ENCODE data around the gene MYCBPAP. TPM values are rescaled to one million over a fixed set of nuclear protein-coding genes. Genes with fewer than 3 reads are reported as not detected.
A peak's percentile ranks its signal among the peaks of the same experiment; 100 is the strongest.

Gene MYCBPAP
- total and polyA plus RNA-seq, 5 experiments from 2014 or later = 0.80 to 2.6 (median 1.3) TPM; not detected in 1

- peaks cover 0 to 2% (median 0%) of the 10 kb centered on the region in 4 donors for H3K4me1 Mint-ChIP-seq
- POLR2A ChIA-PET = no interaction called here
- no peak for ATAC-seq
- no peaks in the 10 kb centered on the region for H3K36me3 Mint-ChIP-seq
- no peaks in the 10 kb centered on the region for H3K9me3 Mint-ChIP-seq
- H3K27me3 Mint-ChIP-seq = no peaks in the 10 kb centered on the region
- no peak overlapping the region for H3K4me3 Mint-ChIP-seq
- H3K27ac Mint-ChIP-seq = no peak overlapping the region
- no peak for DNase-seq
Measured at GRCh38 chr17:50498021-50498874, 10.0 kb upstream of the MYCBPAP start.

GRCh38 chr17:50499270-50499669 lies 9.0 kb upstream of the MYCBPAP start:
- Mint-ChIP-seq H3K4me3 (no peak overlapping the region), H3K36me3 (no peaks in the 10 kb centered on the region), H3K27me3 (no peaks in the 10 kb centered on the region), H3K4me1 (peaks cover 5 to 7% (median 6%) of the 10 kb centered on the region in 4 donors), H3K9me3 (no peaks in the 10 kb centered on the region), H3K27ac (no peak overlapping the region)
- ATAC-seq = no peak
- DNase-seq = no peak
- POLR2A ChIA-PET = no interaction called here

GRCh38 chr17:50499721-50500120 lies 8.5 kb upstream of the MYCBPAP start:
- H3K27me3 Mint-ChIP-seq = no peaks in the 10 kb centered on the region
- H3K27ac Mint-ChIP-seq = no peak overlapping the region
- H3K4me1 Mint-ChIP-seq = peaks cover 5 to 9% (median 8%) of the 10 kb centered on the region in 4 donors
- POLR2A ChIA-PET = interaction anchor here (0.7 kb wide), 1 partner anchor 345 kb away, joined by 4 read pairs; no protein-coding TSS in a partner anchor
- ATAC-seq (no peak), DNase-seq (no peak)
- no peak overlapping the region for H3K4me3 Mint-ChIP-seq
- H3K9me3 Mint-ChIP-seq = no peaks in the 10 kb centered on the region
- no peaks in the 10 kb centered on the region for H3K36me3 Mint-ChIP-seq

DNA sequence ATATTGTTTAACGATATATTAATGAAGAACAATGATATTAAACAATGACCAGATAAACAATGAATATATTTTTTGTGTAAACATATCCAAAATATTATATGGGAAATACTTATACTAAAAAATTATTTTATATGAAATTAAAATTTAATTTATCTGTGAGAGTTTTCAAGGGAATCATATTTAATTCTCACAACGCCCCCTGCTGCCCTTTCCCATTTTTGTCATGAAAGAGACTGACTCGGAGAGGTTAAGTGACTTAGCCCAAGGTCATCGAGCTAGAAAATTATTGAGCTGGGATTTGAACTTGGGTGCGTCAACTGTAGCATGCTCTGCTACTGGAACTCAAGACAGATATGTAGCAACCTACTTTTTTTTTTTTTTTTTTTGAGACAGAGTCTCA lies 7.2 kb upstream of the MYCBPAP start:
- POLR2A ChIA-PET = no interaction called here
- no peak for ATAC-seq
- Mint-ChIP-seq H3K27ac (no peak overlapping the region), H3K4me3 (no peak overlapping the region), H3K36me3 (no peaks in the 10 kb centered on the region), H3K9me3 (no peaks in the 10 kb centered on the region), H3K4me1 (peaks cover 5 to 16% (median 13%) of the 10 kb centered on the region in 4 donors), H3K27me3 (no peaks in the 10 kb centered on the region)
- DNase-seq = peak in 1 of 10 donors; percentile 9

GRCh38 chr17:50502301-50502990 lies 5.8 kb upstream of the MYCBPAP start:
- peaks cover 5 to 16% (median 14%) of the 10 kb centered on the region in 4 donors for H3K4me1 Mint-ChIP-seq
- POLR2A ChIA-PET = no interaction called here
- ATAC-seq (no peak), DNase-seq (no peak)
- peak overlapping the region in 2 of 10 donors; percentile 53 to 87 for H3K27ac Mint-ChIP-seq
- H3K36me3 Mint-ChIP-seq = no peaks in the 10 kb centered on the region
- no peaks in the 10 kb centered on the region for H3K27me3 Mint-ChIP-seq
- H3K9me3 Mint-ChIP-seq = no peaks in the 10 kb centered on the region
- H3K4me3 Mint-ChIP-seq = no peak overlapping the region

- Mint-ChIP-seq H3K4me3 (peak overlapping the region in 1 of 10 donors; percentile 65), H3K4me1 (peaks cover 15 to 37% (median 31%) of the 10 kb centered on the region in 4 donors), H3K27me3 (no peaks in the 10 kb centered on the region), H3K36me3 (no peaks in the 10 kb centered on the region), H3K27ac (peak overlapping the region in 3 of 10 donors; percentile 32 to 80 (median 63)), H3K9me3 (no peaks in the 10 kb centered on the region)
- ATAC-seq (no peak), DNase-seq (no peak)
- POLR2A ChIA-PET = no interaction called here
Measured at GRCh38 chr17:50505591-50506130, 2.6 kb upstream of the MYCBPAP start.

GRCh38 chr17:50506298-50506697 lies 1.9 kb upstream of the MYCBPAP start:
- Mint-ChIP-seq H3K4me1 (peaks cover 15 to 43% (median 33%) of the 10 kb centered on the region in 4 donors), H3K27ac (peak overlapping the region in 9 of 10 donors; percentile 10 to 80 (median 60)), H3K27me3 (no peaks in the 10 kb centered on the region), H3K36me3 (no peaks in the 10 kb centered on the region), H3K9me3 (no peaks in the 10 kb centered on the region), H3K4me3 (peak overlapping the region in 3 of 10 donors; percentile 1 to 33 (median 25))
- ATAC-seq (no peak), DNase-seq (no peak)
- POLR2A ChIA-PET = interaction anchor here (0.5 kb wide), 1 partner anchor 10 kb away, joined by 4 read pairs; no protein-coding TSS in a partner anchor

DNA sequence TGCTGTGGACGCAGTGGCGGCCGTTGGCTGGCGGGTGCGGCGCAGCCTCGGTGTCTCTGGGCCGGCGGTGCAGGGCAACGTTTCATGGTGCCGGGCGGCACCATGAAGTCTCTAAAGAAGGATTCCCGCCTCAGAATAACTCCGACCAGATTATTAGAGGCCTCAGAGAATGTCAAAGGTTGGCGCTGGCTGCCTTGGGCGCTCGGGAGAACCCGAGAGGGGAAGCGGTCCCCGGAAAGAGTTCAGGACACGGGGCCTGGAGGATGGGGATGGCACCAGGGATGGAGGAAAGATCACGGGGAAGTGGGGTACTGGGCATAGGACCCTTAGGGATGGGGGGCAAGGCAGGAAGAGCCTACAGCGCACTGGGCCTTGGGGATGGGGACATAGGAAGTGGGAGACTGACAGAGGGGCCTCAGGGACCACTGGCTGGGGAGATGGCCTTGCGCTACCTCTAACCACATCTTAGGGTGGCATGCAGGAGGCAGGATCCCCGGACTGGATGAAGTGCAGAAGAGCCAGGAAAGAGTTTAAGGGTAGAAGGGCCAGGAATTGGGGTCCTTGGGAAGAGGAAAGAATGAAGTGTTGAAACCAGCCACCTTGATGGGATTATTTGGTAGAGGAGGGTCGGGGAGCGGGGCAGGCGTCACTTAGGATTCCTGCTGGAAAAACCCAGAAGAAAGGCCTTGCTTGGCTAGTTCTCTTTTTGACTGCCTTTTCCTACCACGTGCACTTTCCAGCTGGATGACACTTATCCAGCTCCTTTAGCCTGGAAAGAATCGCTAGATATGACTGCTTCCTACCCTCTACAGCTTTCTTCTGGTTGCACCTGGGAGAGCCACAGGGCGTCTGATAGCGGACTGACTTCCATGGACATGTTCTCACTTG lies 578 bp downstream of the MYCBPAP start:
- peak overlapping the region; percentile 87 to 95 (median 92) for H3K4me3 Mint-ChIP-seq
- no peaks in the 10 kb centered on the region for H3K27me3 Mint-ChIP-seq
- POLR2A ChIA-PET = interaction anchor here (0.6 to 0.7 kb wide), 2 partner anchors 73 to 122 kb away, joined by 3 read pairs; no protein-coding TSS in a partner anchor
- no peak for DNase-seq
- ATAC-seq = no peak
- peak overlapping the region; percentile 71 to 96 (median 88) for H3K27ac Mint-ChIP-seq
- peaks cover 16 to 44% (median 32%) of the 10 kb centered on the region in 4 donors for H3K4me1 Mint-ChIP-seq
- H3K36me3 Mint-ChIP-seq = no peaks in the 10 kb centered on the region
- no peaks in the 10 kb centered on the region for H3K9me3 Mint-ChIP-seq

- H3K4me1 Mint-ChIP-seq = peaks cover 15 to 31% (median 22%) of the 10 kb centered on the region in 4 donors
- no peaks in the 10 kb centered on the region for H3K9me3 Mint-ChIP-seq
- DNase-seq (no peak), ATAC-seq (no peak)
- POLR2A ChIA-PET = interaction anchor here (1.4 kb wide), 1 partner anchor 26 kb away, joined by 3 read pairs; no protein-coding TSS in a partner anchor
- no peaks in the 10 kb centered on the region for H3K27me3 Mint-ChIP-seq
- H3K36me3 Mint-ChIP-seq = no peaks in the 10 kb centered on the region
- H3K4me3 Mint-ChIP-seq = no peak overlapping the region
- peak overlapping the region in 4 of 10 donors; percentile 27 to 48 (median 38) for H3K27ac Mint-ChIP-seq
Measured at GRCh38 chr17:50511058-50511457, 2.8 kb downstream of the MYCBPAP start.

DNA sequence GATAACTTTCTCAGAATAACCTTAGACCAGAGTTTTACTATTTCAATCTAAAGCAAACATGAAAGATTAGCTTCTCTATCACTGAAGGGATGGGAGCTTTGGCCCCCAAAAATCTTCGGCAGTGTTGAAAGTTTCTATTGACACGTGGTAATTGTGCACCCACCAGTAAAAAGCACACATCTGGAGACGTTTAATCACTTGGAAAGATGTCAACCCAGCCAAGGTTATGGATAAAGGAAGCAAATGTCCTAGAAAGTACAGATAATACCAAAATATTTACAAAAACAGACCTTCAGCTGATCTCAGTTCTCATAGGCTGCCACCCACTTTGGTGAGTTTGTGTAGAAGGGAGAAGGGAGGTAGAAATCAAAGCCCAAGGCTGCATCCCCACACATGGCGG lies 5.3 kb downstream of the MYCBPAP start:
- H3K4me1 Mint-ChIP-seq = peaks cover 11 to 25% (median 16%) of the 10 kb centered on the region in 4 donors
- no peak overlapping the region for H3K27ac Mint-ChIP-seq
- ATAC-seq = no peak
- no peak overlapping the region for H3K4me3 Mint-ChIP-seq
- no peaks in the 10 kb centered on the region for H3K9me3 Mint-ChIP-seq
- DNase-seq = no peak
- H3K36me3 Mint-ChIP-seq = no peaks in the 10 kb centered on the region
- POLR2A ChIA-PET = interaction anchor here (0.7 kb wide), 1 partner anchor 256 kb away, joined by 4 read pairs; no protein-coding TSS in a partner anchor
- H3K27me3 Mint-ChIP-seq = no peaks in the 10 kb centered on the region

DNA sequence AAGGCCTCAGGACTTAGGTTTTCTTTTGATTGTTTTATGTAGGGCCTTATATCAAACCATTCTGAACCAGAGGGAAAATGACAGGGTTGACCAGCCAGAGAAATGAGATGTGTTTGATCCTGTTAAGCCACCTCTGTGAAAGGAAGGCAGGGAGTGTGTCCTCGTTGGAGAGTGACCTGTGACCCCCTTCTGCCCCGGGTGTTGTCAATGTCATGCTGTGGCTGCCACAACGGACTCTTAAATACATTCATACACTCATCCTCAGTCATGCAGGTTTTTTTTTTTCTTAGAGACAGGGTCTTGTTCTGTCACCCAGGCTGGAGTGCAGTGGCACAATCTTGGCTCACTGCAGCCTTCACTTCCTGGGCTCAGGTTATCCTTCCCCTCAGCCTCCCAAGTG lies 6.1 kb downstream of the MYCBPAP start:
- peak in 1 of 10 donors; percentile 16 for DNase-seq
- H3K27ac Mint-ChIP-seq = no peak overlapping the region
- peaks cover 6 to 18% (median 9%) of the 10 kb centered on the region in 4 donors for H3K4me1 Mint-ChIP-seq
- no peaks in the 10 kb centered on the region for H3K36me3 Mint-ChIP-seq
- ATAC-seq = no peak
- POLR2A ChIA-PET = no interaction called here
- H3K9me3 Mint-ChIP-seq = no peaks in the 10 kb centered on the region
- no peak overlapping the region for H3K4me3 Mint-ChIP-seq
- H3K27me3 Mint-ChIP-seq = no peaks in the 10 kb centered on the region
